Neural progenitor cell (in vitro differentiated cells): ENCODE data around the gene GABRD. TPM values are rescaled to one million over a fixed set of nuclear protein-coding genes. Genes with fewer than 3 reads are reported as not detected.
A peak's percentile ranks its signal among the peaks of the same experiment; 100 is the strongest.

Experiments used
- DNase-seq: peaks from one replicate; pipeline ENCODE4 v3.0.0-alpha.2; 2016; ENCODE audit warnings: low spot score
- H2AFZ ChIP-seq: fragments of 200-600 bp; sonication (generic); replicated peaks from 2 replicates; pipeline ENCODE4 v1.6.1; 2016; ENCODE audit warnings: antibody characterized with exemption
- H3F3A ChIP-seq: fragments of 200-600 bp; sonication (generic); 2 replicates; pipeline ENCODE4 v1.6.1; 2016; ENCODE audit warnings: antibody characterized with exemption, low read depth
- H3K27ac ChIP-seq: fragments of 200-600 bp; sonication (generic); 2 replicates; pipeline ENCODE4 v1.5.1; 2016; ENCODE audit warnings: mild to moderate bottlenecking
- H3K27me3 ChIP-seq: fragments of 200-600 bp; sonication (generic); 2 replicates; pipeline ENCODE4 v1.6.1; 2016; ENCODE audit warnings: mild to moderate bottlenecking, moderate library complexity
- H3K36me3 ChIP-seq: fragments of 200-600 bp; sonication (generic); 2 replicates; pipeline ENCODE4 v1.5.1; 2016
- H3K4me1 ChIP-seq: fragments of 200-600 bp; sonication (generic); 2 replicates; pipeline ENCODE4 v1.6.1; 2016; ENCODE audit warnings: mixed run types
- H3K4me2 ChIP-seq: fragments of 200-600 bp; sonication (generic); 2 replicates; pipeline ENCODE4 v1.6.1; 2016
- H3K4me3 ChIP-seq: fragments of 200-600 bp; sonication (generic); 2 replicates; pipeline ENCODE4 v1.5.1; 2016
- H3K79me2 ChIP-seq: fragments of 200-600 bp; sonication (generic); 2 replicates; pipeline ENCODE4 v1.6.1; 2016; ENCODE audit warnings: low read depth
- H3K9ac ChIP-seq: fragments of 200-600 bp; sonication (generic); 2 replicates; pipeline ENCODE4 v1.6.1; 2016
- H3K9me3 ChIP-seq: fragments of 200-600 bp; sonication (generic); 2 replicates; pipeline ENCODE4 v1.5.1; 2016; ENCODE audit warnings: low read depth
- H4K20me1 ChIP-seq: fragments of 200-600 bp; sonication (generic); 2 replicates; pipeline ENCODE4 v1.6.1; 2016; ENCODE audit warnings: low read depth
- H3K27ac Mint-ChIP-seq: 3 replicates; pipeline ENCODE4 v1.8.0; 2021; ENCODE audit warnings: mixed read lengths
- H3K27me3 Mint-ChIP-seq: 2 replicates; pipeline ENCODE4 v1.8.0; 2022; ENCODE audit warnings: low read depth, mild to moderate bottlenecking, inconsistent platforms, moderate library complexity, mixed read lengths; ENCODE audit not compliant: insufficient read depth
- H3K36me3 Mint-ChIP-seq: 3 replicates; pipeline ENCODE4 v1.8.0; 2021; ENCODE audit warnings: mixed read lengths
- H3K4me1 Mint-ChIP-seq: 3 replicates; pipeline ENCODE4 v1.8.0; 2021; ENCODE audit warnings: mixed read lengths
- H3K4me3 Mint-ChIP-seq: 3 replicates; pipeline ENCODE4 v1.8.0; 2021; ENCODE audit warnings: mild to moderate bottlenecking, moderate library complexity, mixed read lengths
- H3K9me3 Mint-ChIP-seq: 3 replicates; pipeline ENCODE4 v1.8.0; 2020; ENCODE audit warnings: mixed read lengths
- CTCF ChIP-seq: fragments of 200-600 bp; sonication (generic); IDR thresholded peaks from 2 replicates; pipeline ENCODE4 v1.5.1; 2017; ENCODE audit warnings: antibody characterized with exemption, mild to moderate bottlenecking
- EZH2 ChIP-seq: fragments of 200-600 bp; sonication (generic); IDR thresholded peaks from 2 replicates; pipeline ENCODE4 v1.6.1; 2017; ENCODE audit warnings: antibody characterized with exemption, mild to moderate bottlenecking, moderate library complexity
- EZH2phosphoT487 ChIP-seq: fragments of 200-600 bp; sonication (generic); IDR thresholded peaks from 2 replicates; pipeline ENCODE4 v1.6.1; 2017; ENCODE audit warnings: antibody characterized with exemption
- total RNA-seq: library from RNA; depleted of rRNA; stranded (reverse); fragments of >200 nt; gene quantifications from 2 replicates; pipeline ENCODE4 v1.2.3, GENCODE V29; 2015; ENCODE audit warnings: low replicate concordance

The GABRD gene
- total RNA-seq, 1 donor from 2014 or later = 0.45 TPM

- no peaks in the 10 kb centered on the region for H3F3A ChIP-seq
- no peaks in the 10 kb centered on the region for H3K9me3 ChIP-seq
- no peak for DNase-seq
- TF ChIP-seq CTCF = no peak
- TF ChIP-seq EZH2phosphoT487 = no peak
- TF ChIP-seq EZH2 = no peak
- H3K27ac ChIP-seq = no peak overlapping the region
- H3K27me3 ChIP-seq = no peaks in the 10 kb centered on the region
- H3K4me1 ChIP-seq = no peaks in the 10 kb centered on the region
- no peak overlapping the region for H3K9ac ChIP-seq
- H2AFZ ChIP-seq = no peak overlapping the region
- H3K36me3 Mint-ChIP-seq = no peaks in the 10 kb centered on the region
- H3K36me3 ChIP-seq = no peaks in the 10 kb centered on the region
- H3K4me3 Mint-ChIP-seq = no peak overlapping the region
- H3K27me3 Mint-ChIP-seq = peaks cover 5% of the 10 kb centered on the region
- no peak overlapping the region for H3K27ac Mint-ChIP-seq
- H3K4me3 ChIP-seq = no peak overlapping the region
- H3K9me3 Mint-ChIP-seq = no peaks in the 10 kb centered on the region
- H4K20me1 ChIP-seq = no peaks in the 10 kb centered on the region
- no peaks in the 10 kb centered on the region for H3K4me1 Mint-ChIP-seq
- H3K79me2 ChIP-seq = no peaks in the 10 kb centered on the region
- no peak overlapping the region for H3K4me2 ChIP-seq
These were observed 11.1 kb downstream of the GABRD start for GRCh38 chr1:2030076-2030871.

GRCh38 chr1:2031546-2032540 lies 12.7 kb downstream of the GABRD start:
- no peaks in the 10 kb centered on the region for H3K9me3 Mint-ChIP-seq
- Histone ChIP-seq H3K79me2 (no peaks in the 10 kb centered on the region), H3F3A (no peaks in the 10 kb centered on the region), H4K20me1 (no peaks in the 10 kb centered on the region), H3K9ac (no peak overlapping the region), H3K4me3 (no peak overlapping the region), H3K4me2 (no peak overlapping the region), H3K4me1 (no peaks in the 10 kb centered on the region), H3K27ac (no peak overlapping the region), H2AFZ (no peak overlapping the region), H3K36me3 (no peaks in the 10 kb centered on the region), H3K27me3 (no peaks in the 10 kb centered on the region), H3K9me3 (no peaks in the 10 kb centered on the region)
- H3K27ac Mint-ChIP-seq = no peak overlapping the region
- H3K36me3 Mint-ChIP-seq = no peaks in the 10 kb centered on the region
- no peak for DNase-seq
- H3K27me3 Mint-ChIP-seq = peaks cover 7% of the 10 kb centered on the region
- H3K4me3 Mint-ChIP-seq = no peak overlapping the region
- TF ChIP-seq EZH2 (no peak), CTCF (no peak), EZH2phosphoT487 (no peak)
- no peaks in the 10 kb centered on the region for H3K4me1 Mint-ChIP-seq

- Histone ChIP-seq H3K9ac (no peak overlapping the region), H3K9me3 (no peaks in the 10 kb centered on the region), H3K4me3 (no peak overlapping the region), H3K27me3 (no peaks in the 10 kb centered on the region), H4K20me1 (no peaks in the 10 kb centered on the region), H3K36me3 (no peaks in the 10 kb centered on the region), H3K4me1 (no peaks in the 10 kb centered on the region), H3K4me2 (no peak overlapping the region), H3F3A (no peaks in the 10 kb centered on the region), H2AFZ (no peak overlapping the region), H3K27ac (no peak overlapping the region), H3K79me2 (no peaks in the 10 kb centered on the region)
- Mint-ChIP-seq H3K4me1 (no peaks in the 10 kb centered on the region), H3K36me3 (no peaks in the 10 kb centered on the region), H3K27ac (peak overlapping the region; percentile 81), H3K4me3 (no peak overlapping the region), H3K9me3 (no peaks in the 10 kb centered on the region), H3K27me3 (peaks cover 4% of the 10 kb centered on the region)
- no peak for TF ChIP-seq CTCF
- no peak for TF ChIP-seq EZH2phosphoT487
- no peak for TF ChIP-seq EZH2
- DNase-seq = no peak
These were observed 13.6 kb downstream of the GABRD start for GRCh38 chr1:2032737-2033136.
